Suprapubic skin (tissue), 4 donors: Measurements from ENCODE around the gene CYB561. TPM values are rescaled to one million over a fixed set of nuclear protein-coding genes. Genes with fewer than 3 reads are reported as not detected.

Source experiments
- DNase-seq, 2 donors: peaks; one replicate each; pipeline ENCODE4 v3.0.0-alpha.2; 2019; ENCODE audit warnings: low spot score in 2 of 2
- H3K27ac ChIP-seq: fragments of 200-600 bp; sonication (generic); one replicate; pipeline ENCODE4 v1.5.1; 2019
- H3K27me3 ChIP-seq: fragments of 200-600 bp; sonication (generic); one replicate; pipeline ENCODE4 v1.5.1; 2019
- H3K36me3 ChIP-seq: fragments of 200-600 bp; sonication (generic); one replicate; pipeline ENCODE4 v1.5.1; 2019
- H3K4me1 ChIP-seq: fragments of 200-600 bp; sonication (generic); one replicate; pipeline ENCODE4 v1.5.1; 2019
- H3K4me3 ChIP-seq: fragments of 200-600 bp; sonication (generic); one replicate; pipeline ENCODE4 v1.5.1; 2019; ENCODE audit warnings: mild to moderate bottlenecking
- H3K9me3 ChIP-seq: fragments of 200-600 bp; sonication (generic); one replicate; pipeline ENCODE4 v1.5.1; 2019
- EP300 ChIP-seq: sonication (generic); formaldehyde crosslinking; IDR thresholded peaks from one replicate; pipeline ENCODE4 v1.6.1; 2017; ENCODE audit warnings: antibody characterized with exemption
- POLR2A ChIP-seq, 2 donors: fragments of 450-650 bp; IDR thresholded peaks; one replicate each; pipeline ENCODE4 v1.6.1; 2017; ENCODE audit warnings: antibody characterized with exemption in 2 of 2, mild to moderate bottlenecking in 2 of 2, moderate library complexity in 2 of 2
- POLR2AphosphoS5 ChIP-seq, 3 donors: sonication (generic); formaldehyde crosslinking; IDR thresholded peaks; one replicate each; pipeline ENCODE4 v1.6.1; 2017; ENCODE audit warnings: antibody characterized with exemption in 3 of 3
- WGBS: methylation state at CpG from one replicate; pipeline ENCODE4 v1.1.5; 2018; 5-methylcytosine and 5-hydroxymethylcytosine counted together
- total RNA-seq, 4 donors: library from RNA; depleted of rRNA; stranded (reverse); fragments of >200 nt; gene quantifications; one replicate each; pipeline ENCODE4 v1.1.0, GENCODE V29; 2016
- TF ChIP-seq, protein P1 (sequence below), 2 donors: fragments of 200-600 bp in 1 of 2; fragments of 450-650 bp in 1 of 2; sonication (generic) in 1 of 2; IDR thresholded peaks; one replicate each; pipeline ENCODE4 v1.5.1; 2016 to 2019; ENCODE audit warnings: antibody characterized with exemption in 2 of 2, mild to moderate bottlenecking in 1 of 2, moderate library complexity in 1 of 2

The CYB561 gene
- total RNA-seq, 4 donors from 2014 or later, result 36.9 to 87.9 (median 56.4) TPM

DNA sequence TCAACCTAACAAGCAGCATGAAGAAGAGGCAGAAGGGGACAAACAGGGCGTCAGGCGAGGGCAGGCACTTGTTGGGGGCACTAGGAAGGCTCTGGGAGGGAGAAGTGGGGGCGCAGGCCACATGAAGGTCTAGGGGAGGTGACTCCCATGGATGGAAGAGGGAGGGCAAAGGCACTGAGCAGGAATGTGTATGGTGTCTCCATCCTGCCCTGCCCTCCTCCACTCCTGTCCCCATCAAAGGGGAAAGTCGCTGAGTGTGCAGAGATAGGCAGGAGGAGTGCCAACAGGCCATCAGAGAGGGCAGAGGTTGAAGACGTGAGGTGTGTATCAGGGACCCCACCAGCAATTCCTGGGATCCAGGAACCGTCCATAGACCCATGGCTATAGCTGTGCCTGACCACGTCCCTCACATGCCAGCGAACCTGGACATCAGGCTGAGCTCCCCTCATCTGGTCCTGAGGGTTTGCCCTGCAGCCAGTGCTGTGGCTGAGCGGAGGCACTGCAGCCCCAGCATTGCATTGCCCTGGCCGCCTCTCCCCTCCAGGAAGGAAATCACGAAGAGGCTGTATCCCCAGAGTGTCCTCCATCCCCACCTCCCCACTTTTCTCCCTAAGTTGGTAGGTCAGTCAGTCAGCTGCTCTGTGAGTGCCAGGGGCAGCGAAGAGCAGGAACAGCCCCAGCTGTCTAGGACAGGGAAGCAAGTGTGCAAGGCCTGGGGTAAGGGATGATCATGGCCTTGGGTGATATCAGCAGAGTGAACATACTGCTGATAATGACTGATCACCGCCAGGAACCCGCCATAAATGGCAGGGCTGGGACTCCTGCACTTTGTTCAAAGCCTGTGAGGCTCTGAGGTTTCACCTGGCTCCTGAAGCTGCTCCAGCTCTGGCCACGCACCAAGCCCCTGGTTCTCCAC, 6.2 kb upstream of the CYB561 start:
- TF ChIP-seq POLR2A (IDR thresholded peaks at IDR 0.05) (no peak), POLR2AphosphoS5 (IDR thresholded peaks at IDR 0.05) (no peak), EP300 (no peak)
- TF ChIP-seq, protein P1, sequence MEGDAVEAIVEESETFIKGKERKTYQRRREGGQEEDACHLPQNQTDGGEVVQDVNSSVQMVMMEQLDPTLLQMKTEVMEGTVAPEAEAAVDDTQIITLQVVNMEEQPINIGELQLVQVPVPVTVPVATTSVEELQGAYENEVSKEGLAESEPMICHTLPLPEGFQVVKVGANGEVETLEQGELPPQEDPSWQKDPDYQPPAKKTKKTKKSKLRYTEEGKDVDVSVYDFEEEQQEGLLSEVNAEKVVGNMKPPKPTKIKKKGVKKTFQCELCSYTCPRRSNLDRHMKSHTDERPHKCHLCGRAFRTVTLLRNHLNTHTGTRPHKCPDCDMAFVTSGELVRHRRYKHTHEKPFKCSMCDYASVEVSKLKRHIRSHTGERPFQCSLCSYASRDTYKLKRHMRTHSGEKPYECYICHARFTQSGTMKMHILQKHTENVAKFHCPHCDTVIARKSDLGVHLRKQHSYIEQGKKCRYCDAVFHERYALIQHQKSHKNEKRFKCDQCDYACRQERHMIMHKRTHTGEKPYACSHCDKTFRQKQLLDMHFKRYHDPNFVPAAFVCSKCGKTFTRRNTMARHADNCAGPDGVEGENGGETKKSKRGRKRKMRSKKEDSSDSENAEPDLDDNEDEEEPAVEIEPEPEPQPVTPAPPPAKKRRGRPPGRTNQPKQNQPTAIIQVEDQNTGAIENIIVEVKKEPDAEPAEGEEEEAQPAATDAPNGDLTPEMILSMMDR (IDR thresholded peaks at IDR 0.05), result no peak
- Histone ChIP-seq H3K27ac (no peak overlapping the region), H3K27me3 (no peaks in the 10 kb centered on the region), H3K4me3 (no peak overlapping the region), H3K36me3 (no peaks in the 10 kb centered on the region), H3K4me1 (peaks cover 20% of the 10 kb centered on the region), H3K9me3 (no peaks in the 10 kb centered on the region)
- WGBS, result 87% methylated on average over 8 of the region's 15 CpGs
- no peak for DNase-seq

DNA sequence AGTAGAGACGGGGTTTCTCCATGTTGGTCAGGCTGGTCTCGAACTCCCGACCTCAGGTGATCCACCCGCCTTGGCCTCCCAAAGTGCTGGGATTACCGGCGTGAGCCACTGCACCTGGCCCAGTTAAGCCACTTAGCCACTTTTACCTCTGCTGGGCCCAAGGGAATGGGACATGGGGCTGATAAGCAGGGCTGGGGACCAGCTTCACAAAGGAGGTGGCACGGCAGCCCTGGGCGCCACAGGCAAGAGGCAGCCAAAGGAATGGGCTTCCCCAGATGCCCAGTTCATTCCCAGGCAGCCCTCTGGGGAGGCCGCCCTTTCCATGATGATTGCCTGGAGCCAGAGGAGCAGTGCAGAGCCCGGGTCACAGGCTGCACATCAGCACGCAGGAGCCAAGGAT, 5.0 kb upstream of the CYB561 start:
- H3K4me3 ChIP-seq, result no peak overlapping the region
- no peak for DNase-seq
- WGBS, result 96% methylated on average over 9 of the region's 11 CpGs
- peaks cover 32% of the 10 kb centered on the region for H3K4me1 ChIP-seq
- H3K36me3 ChIP-seq, result no peaks in the 10 kb centered on the region
- H3K27ac ChIP-seq, result no peak overlapping the region
- H3K27me3 ChIP-seq, result no peaks in the 10 kb centered on the region
- H3K9me3 ChIP-seq, result no peaks in the 10 kb centered on the region
- TF ChIP-seq, protein P1 (IDR thresholded peaks at IDR 0.05), result no peak
- TF ChIP-seq EP300 (no peak), POLR2A (IDR thresholded peaks at IDR 0.05) (no peak), POLR2AphosphoS5 (IDR thresholded peaks at IDR 0.05) (no peak)

DNA sequence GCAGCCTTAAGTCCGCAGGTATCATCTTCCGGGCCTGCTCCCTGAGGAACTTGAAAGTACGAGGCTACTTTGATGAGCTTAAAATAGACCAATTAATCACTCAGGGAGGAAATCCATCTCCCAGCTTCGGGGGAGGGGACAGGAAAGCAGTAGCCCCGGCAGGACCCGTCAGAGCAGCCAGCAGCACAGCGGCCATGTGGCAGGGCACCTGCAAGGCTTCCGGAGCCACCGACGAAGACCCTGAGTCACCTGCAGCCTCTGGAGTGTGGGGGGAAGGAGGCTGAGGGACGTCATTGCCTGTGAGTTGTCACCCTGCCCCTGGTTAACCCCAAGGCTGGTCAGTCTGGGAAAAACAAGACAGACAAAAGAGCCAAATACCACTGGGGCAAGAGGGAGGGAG, 4.4 kb upstream of the CYB561 start:
- Histone ChIP-seq H3K27me3 (no peaks in the 10 kb centered on the region), H3K9me3 (no peaks in the 10 kb centered on the region), H3K4me1 (peaks cover 35% of the 10 kb centered on the region), H3K4me3 (no peak overlapping the region), H3K27ac (no peak overlapping the region), H3K36me3 (no peaks in the 10 kb centered on the region)
- TF ChIP-seq, protein P1 (IDR thresholded peaks at IDR 0.05), result no peak
- TF ChIP-seq POLR2AphosphoS5 (IDR thresholded peaks at IDR 0.05) (no peak), EP300 (no peak), POLR2A (IDR thresholded peaks at IDR 0.05) (no peak)
- WGBS, result 57% methylated on average over 7 of the region's 11 CpGs
- DNase-seq, result no peak

- Histone ChIP-seq H3K4me3 (no peak overlapping the region), H3K4me1 (peaks cover 39% of the 10 kb centered on the region), H3K27me3 (no peaks in the 10 kb centered on the region), H3K36me3 (no peaks in the 10 kb centered on the region), H3K27ac (no peak overlapping the region), H3K9me3 (no peaks in the 10 kb centered on the region)
- TF ChIP-seq EP300, result no peak
- TF ChIP-seq, protein P1 (IDR thresholded peaks at IDR 0.05), result no peak
- no peak for TF ChIP-seq POLR2AphosphoS5 (IDR thresholded peaks at IDR 0.05)
- no peak for TF ChIP-seq POLR2A (IDR thresholded peaks at IDR 0.05)
- WGBS, result 87% methylated on average over 3 of the region's 3 CpGs
- no peak for DNase-seq
Observed at GRCh38 chr17:63448655-63449054, 2.5 kb upstream of the CYB561 start.

GRCh38 chr17:63447471-63448009, 1.4 kb upstream of the CYB561 start:
- peak overlapping the region; percentile 95 for H3K27ac ChIP-seq
- DNase-seq, result no peak
- WGBS, result 17% methylated on average over 8 of the region's 12 CpGs
- peaks cover 33% of the 10 kb centered on the region for H3K4me1 ChIP-seq
- TF ChIP-seq POLR2A (IDR thresholded peaks at IDR 0.05) (no peak), POLR2AphosphoS5 (IDR thresholded peaks at IDR 0.05) (no peak), EP300 (no peak)
- TF ChIP-seq, protein P1 (IDR thresholded peaks at IDR 0.05), result no peak
- peak overlapping the region; percentile 86 for H3K4me3 ChIP-seq
- H3K36me3 ChIP-seq, result no peaks in the 10 kb centered on the region
- H3K27me3 ChIP-seq, result no peaks in the 10 kb centered on the region
- no peaks in the 10 kb centered on the region for H3K9me3 ChIP-seq
